Left ventricle myocardium inferior (tissue), 1 donor: ENCODE measurements around the gene TYRO3. TPM values are rescaled to one million over a fixed set of nuclear protein-coding genes. Genes with fewer than 3 reads are reported as not detected.

Experiments
- DNase-seq: peaks from one replicate; pipeline ENCODE4 v3.0.0-alpha.2; 2020
- H3K27ac ChIP-seq: fragments of 200-600 bp; replicated peaks from 2 replicates; pipeline ENCODE4 v1.8.0; 2021
- H3K27me3 ChIP-seq: fragments of 200-600 bp; 2 replicates; pipeline ENCODE4 v1.8.0; 2021; ENCODE audit warnings: low read depth
- H3K36me3 ChIP-seq: fragments of 200-600 bp; 2 replicates; pipeline ENCODE4 v1.8.0; 2021
- H3K4me1 ChIP-seq: fragments of 200-600 bp; 2 replicates; pipeline ENCODE4 v1.8.0; 2021
- H3K4me3 ChIP-seq: fragments of 200-600 bp; 2 replicates; pipeline ENCODE4 v1.8.0; 2021; ENCODE audit warnings: mild to moderate bottlenecking, moderate library complexity
- H3K9me3 ChIP-seq: fragments of 200-600 bp; replicated peaks from 2 replicates; pipeline ENCODE4 v1.8.0; 2021
- intact Hi-C: fragments of 100-400 bp; cut with micrococcal nuclease; formaldehyde crosslinking; loops from one replicate; pipeline ENCODE4 v1.11.0; 2022
- total RNA-seq: library from RNA; stranded (reverse); fragmentation: NEBNext Ultra II Directional; extraction: Animal tissue kit (Norgen Biotek cat#: 25700); gene quantifications from one replicate; pipeline ENCODE4 v1.2.1, GENCODE V29; 2021
- TF ChIP-seq, protein P1 (sequence below): fragments of 200-600 bp; IDR thresholded peaks from 2 replicates; pipeline ENCODE4 v1.8.0; 2021; ENCODE audit warnings: antibody characterized with exemption, mild to moderate bottlenecking, borderline replicate concordance
- donor health status: DM: no; HTN: yes; CAD: no; lungs with severe emphysema.

TYRO3 gene
- total RNA-seq, 1 donor from 2014 or later, result 3.3 TPM

DNA sequence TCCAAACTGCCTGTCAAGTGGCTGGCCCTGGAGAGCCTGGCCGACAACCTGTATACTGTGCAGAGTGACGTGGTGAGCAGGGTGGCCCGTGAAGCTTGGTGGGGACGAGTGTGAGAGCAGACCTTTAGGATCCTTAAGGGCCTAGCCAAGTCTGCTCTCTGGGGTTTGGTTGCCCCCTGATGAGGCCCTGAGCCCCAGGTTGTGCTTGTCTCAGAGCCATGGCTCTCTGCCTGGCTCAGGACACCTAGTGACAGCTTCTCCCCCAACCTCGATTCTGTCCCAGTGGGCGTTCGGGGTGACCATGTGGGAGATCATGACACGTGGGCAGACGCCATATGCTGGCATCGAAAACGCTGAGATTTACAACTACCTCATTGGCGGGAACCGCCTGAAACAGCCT lies 14.4 kb downstream of the TYRO3 start:
- no peaks in the 10 kb centered on the region for H3K27me3 ChIP-seq
- no peaks in the 10 kb centered on the region for H3K9me3 ChIP-seq
- no peak overlapping the region for H3K27ac ChIP-seq
- DNase-seq, result no peak
- H3K4me3 ChIP-seq, result no peak overlapping the region
- H3K4me1 ChIP-seq, result peaks cover 8% of the 10 kb centered on the region
- intact Hi-C loops, result no loop called here
- peaks cover 20% of the 10 kb centered on the region for H3K36me3 ChIP-seq
- TF ChIP-seq, protein P1, sequence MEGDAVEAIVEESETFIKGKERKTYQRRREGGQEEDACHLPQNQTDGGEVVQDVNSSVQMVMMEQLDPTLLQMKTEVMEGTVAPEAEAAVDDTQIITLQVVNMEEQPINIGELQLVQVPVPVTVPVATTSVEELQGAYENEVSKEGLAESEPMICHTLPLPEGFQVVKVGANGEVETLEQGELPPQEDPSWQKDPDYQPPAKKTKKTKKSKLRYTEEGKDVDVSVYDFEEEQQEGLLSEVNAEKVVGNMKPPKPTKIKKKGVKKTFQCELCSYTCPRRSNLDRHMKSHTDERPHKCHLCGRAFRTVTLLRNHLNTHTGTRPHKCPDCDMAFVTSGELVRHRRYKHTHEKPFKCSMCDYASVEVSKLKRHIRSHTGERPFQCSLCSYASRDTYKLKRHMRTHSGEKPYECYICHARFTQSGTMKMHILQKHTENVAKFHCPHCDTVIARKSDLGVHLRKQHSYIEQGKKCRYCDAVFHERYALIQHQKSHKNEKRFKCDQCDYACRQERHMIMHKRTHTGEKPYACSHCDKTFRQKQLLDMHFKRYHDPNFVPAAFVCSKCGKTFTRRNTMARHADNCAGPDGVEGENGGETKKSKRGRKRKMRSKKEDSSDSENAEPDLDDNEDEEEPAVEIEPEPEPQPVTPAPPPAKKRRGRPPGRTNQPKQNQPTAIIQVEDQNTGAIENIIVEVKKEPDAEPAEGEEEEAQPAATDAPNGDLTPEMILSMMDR, result no peak

DNA sequence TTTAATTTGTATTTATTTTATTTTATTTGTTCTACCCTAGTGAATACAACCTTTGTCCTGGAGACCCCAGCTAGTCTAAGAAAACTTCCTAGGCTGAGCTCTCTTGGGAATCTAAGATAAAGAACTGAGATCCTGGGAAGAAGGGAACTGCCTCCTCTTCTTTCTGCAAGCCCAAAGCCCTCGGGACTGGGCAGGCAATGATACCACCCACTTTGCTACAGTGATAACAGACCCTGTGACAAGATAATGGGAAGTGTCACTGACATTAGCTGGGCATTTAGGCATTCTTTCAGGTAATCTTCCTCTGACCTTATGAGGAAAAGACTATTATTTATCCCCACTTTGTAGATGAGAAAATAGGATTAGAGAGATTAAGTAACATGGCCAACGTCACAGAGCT lies 15.1 kb downstream of the TYRO3 start:
- Histone ChIP-seq H3K9me3 (no peaks in the 10 kb centered on the region), H3K27me3 (no peaks in the 10 kb centered on the region), H3K36me3 (peaks cover 20% of the 10 kb centered on the region), H3K4me1 (peaks cover 10% of the 10 kb centered on the region), H3K27ac (no peak overlapping the region), H3K4me3 (no peak overlapping the region)
- intact Hi-C loops, result no loop called here
- TF ChIP-seq, protein P1, result no peak
- DNase-seq, result no peak

DNA sequence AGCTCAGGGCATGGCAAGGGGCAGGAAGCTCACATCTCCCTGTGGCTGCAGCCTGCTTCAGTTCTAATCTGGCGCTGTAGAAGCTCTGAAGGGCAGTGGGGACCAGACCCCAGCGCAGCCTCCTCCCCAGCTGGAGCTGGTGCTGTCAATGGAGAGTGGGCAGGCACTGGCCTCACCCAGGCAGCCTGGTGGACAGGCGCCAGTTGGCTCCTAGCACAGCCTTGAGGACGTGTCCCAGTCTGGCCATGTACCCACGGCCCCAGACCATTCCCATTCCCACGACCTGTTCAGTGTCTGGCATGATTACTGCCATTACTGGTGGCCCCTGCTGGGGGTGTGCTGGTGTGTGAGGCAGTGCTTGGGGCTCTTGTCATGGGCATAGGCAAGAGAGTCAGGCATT lies 16.3 kb downstream of the TYRO3 start:
- TF ChIP-seq, protein P1, result no peak
- no peak for DNase-seq
- no peak overlapping the region for H3K27ac ChIP-seq
- intact Hi-C loops, result no loop called here
- peaks cover 20% of the 10 kb centered on the region for H3K36me3 ChIP-seq
- no peaks in the 10 kb centered on the region for H3K9me3 ChIP-seq
- H3K4me1 ChIP-seq, result peaks cover 10% of the 10 kb centered on the region
- no peak overlapping the region for H3K4me3 ChIP-seq
- no peaks in the 10 kb centered on the region for H3K27me3 ChIP-seq

DNA sequence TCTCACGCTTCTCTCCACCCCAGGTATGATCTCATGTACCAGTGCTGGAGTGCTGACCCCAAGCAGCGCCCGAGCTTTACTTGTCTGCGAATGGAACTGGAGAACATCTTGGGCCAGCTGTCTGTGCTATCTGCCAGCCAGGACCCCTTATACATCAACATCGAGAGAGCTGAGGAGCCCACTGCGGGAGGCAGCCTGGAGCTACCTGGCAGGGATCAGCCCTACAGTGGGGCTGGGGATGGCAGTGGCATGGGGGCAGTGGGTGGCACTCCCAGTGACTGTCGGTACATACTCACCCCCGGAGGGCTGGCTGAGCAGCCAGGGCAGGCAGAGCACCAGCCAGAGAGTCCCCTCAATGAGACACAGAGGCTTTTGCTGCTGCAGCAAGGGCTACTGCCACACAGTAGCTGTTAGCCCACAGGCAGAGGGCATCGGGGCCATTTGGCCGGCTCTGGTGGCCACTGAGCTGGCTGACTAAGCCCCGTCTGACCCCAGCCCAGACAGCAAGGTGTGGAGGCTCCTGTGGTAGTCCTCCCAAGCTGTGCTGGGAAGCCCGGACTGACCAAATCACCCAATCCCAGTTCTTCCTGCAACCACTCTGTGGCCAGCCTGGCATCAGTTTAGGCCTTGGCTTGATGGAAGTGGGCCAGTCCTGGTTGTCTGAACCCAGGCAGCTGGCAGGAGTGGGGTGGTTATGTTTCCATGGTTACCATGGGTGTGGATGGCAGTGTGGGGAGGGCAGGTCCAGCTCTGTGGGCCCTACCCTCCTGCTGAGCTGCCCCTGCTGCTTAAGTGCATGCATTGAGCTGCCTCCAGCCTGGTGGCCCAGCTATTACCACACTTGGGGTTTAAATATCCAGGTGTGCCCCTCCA lies 19.1 kb downstream of the TYRO3 start:
- no peak for DNase-seq
- Histone ChIP-seq H3K27ac (no peak overlapping the region), H3K4me1 (peaks cover 10% of the 10 kb centered on the region), H3K9me3 (no peaks in the 10 kb centered on the region), H3K27me3 (no peaks in the 10 kb centered on the region), H3K36me3 (peaks cover 7% of the 10 kb centered on the region), H3K4me3 (no peak overlapping the region)
- TF ChIP-seq, protein P1, result no peak
- intact Hi-C loops, result no loop called here

DNA sequence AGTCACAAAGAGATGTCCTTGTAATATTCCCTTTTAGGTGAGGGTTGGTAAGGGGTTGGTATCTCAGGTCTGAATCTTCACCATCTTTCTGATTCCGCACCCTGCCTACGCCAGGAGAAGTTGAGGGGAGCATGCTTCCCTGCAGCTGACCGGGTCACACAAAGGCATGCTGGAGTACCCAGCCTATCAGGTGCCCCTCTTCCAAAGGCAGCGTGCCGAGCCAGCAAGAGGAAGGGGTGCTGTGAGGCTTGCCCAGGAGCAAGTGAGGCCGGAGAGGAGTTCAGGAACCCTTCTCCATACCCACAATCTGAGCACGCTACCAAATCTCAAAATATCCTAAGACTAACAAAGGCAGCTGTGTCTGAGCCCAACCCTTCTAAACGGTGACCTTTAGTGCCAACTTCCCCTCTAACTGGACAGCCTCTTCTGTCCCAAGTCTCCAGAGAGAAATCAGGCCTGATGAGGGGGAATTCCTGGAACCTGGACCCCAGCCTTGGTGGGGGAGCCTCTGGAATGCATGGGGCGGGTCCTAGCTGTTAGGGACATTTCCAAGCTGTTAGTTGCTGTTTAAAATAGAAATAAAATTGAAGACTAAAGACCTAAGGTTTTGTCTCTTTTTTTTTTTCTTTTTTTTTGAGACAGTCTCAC lies 19.8 kb downstream of the TYRO3 start:
- DNase-seq, result no peak
- H3K4me3 ChIP-seq, result no peak overlapping the region
- no peak overlapping the region for H3K27ac ChIP-seq
- H3K27me3 ChIP-seq, result no peaks in the 10 kb centered on the region
- H3K9me3 ChIP-seq, result no peaks in the 10 kb centered on the region
- peaks cover 10% of the 10 kb centered on the region for H3K4me1 ChIP-seq
- H3K36me3 ChIP-seq, result no peaks in the 10 kb centered on the region
- TF ChIP-seq, protein P1, result no peak
- intact Hi-C loops, result no loop called here
